Measurements from ENCODE around the gene HBA1.
"Not testable (repeated sequence)": the region's sequence is repeated elsewhere in the genome, so short reads cannot be mapped to it uniquely, and the experiment has no call there.

HBA1 gene

DNA sequence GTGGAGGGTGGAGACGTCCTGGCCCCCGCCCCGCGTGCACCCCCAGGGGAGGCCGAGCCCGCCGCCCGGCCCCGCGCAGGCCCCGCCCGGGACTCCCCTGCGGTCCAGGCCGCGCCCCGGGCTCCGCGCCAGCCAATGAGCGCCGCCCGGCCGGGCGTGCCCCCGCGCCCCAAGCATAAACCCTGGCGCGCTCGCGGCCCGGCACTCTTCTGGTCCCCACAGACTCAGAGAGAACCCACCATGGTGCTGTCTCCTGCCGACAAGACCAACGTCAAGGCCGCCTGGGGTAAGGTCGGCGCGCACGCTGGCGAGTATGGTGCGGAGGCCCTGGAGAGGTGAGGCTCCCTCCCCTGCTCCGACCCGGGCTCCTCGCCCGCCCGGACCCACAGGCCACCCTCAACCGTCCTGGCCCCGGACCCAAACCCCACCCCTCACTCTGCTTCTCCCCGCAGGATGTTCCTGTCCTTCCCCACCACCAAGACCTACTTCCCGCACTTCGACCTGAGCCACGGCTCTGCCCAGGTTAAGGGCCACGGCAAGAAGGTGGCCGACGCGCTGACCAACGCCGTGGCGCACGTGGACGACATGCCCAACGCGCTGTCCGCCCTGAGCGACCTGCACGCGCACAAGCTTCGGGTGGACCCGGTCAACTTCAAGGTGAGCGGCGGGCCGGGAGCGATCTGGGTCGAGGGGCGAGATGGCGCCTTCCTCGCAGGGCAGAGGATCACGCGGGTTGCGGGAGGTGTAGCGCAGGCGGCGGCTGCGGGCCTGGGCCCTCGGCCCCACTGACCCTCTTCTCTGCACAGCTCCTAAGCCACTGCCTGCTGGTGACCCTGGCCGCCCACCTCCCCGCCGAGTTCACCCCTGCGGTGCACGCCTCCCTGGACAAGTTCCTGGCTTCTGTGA is at the start of gene HBA1:
Gene HBA1, plus strand, starts transcription at position 204 of the 906 bp plus-strand sequence. Its CDS starts 37 bp downstream, at position 241.
- Mint-ChIP-seq H3K4me1 (ENCODE audit: low read depth) (peaks cover 24% of the 10 kb centered on the region), H3K4me3 (peak within 1 kb of the TSS; percentile 25), H3K27me3 (peaks cover 57% of the 10 kb centered on the region)
- not testable (repeated sequence) for DNase-seq; H3K9me3 Mint-ChIP-seq; H3K36me3 Mint-ChIP-seq (ENCODE audit: low read depth); H3K27ac Mint-ChIP-seq

GRCh38 chr16:129075-129474 is 47.4 kb upstream of the HBA1 start:
- Mint-ChIP-seq H3K4me1 (ENCODE audit: low read depth) (peaks cover 28% of the 10 kb centered on the region), H3K27ac (peak overlapping the region; percentile 29), H3K27me3 (no peaks in the 10 kb centered on the region), H3K9me3 (no peaks in the 10 kb centered on the region), H3K4me3 (no peak overlapping the region), H3K36me3 (ENCODE audit: low read depth) (peaks cover 46% of the 10 kb centered on the region)
- no peak for DNase-seq

DNA sequence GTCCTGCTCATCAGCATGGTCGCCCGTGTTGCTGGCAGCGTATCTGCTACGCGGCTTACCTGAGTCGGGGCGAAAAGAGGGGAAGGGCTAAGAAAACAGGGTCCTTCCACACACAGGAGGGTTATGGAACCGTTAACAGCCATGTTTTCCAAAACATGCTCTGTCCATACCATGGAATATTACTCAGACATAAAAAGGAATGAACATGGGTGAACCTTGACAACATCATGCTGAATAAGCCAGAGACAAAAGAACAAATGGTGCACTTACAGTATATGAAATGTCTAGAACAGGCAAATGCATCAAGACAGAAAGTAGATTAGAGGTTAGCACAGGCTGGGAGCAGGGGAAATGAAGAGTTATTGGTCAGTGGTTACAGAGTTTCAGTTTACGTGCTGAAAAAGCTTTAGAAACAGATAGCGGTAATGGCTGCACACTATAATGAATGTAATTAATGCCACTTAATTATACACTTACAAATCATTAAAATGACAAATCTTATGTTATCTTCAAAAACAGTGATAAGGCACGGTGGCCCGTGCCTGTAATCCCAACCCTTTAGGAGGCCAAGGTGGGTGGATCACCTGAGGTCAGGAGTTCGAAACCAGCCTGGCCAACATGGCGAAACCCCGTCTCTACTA is 45.8 kb upstream of the HBA1 start:
- Mint-ChIP-seq H3K4me3 (no peak overlapping the region), H3K4me1 (ENCODE audit: low read depth) (peaks cover 39% of the 10 kb centered on the region), H3K27ac (no peak overlapping the region), H3K36me3 (ENCODE audit: low read depth) (peaks cover 41% of the 10 kb centered on the region), H3K27me3 (no peaks in the 10 kb centered on the region), H3K9me3 (no peaks in the 10 kb centered on the region)
- DNase-seq = no peak

DNA sequence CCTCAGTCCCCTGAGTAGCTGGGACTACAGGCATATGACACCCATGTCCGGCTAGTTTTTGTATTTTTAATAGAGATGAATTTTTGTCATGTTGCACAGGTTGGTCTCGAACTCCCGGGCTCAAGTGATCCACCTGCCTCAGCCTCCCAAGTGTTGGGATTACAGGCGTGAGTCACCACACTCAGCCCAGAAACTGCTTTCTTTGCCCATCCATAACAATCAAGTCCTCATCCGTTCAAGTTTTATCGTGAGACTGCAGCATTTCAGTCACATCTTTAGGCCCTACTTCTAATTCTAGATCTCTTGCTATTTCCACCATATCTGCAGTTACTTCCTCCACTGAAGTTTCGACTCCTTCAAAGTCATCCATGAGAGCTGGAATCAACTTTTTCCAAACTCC is 44.4 kb upstream of the HBA1 start:
- H3K36me3 Mint-ChIP-seq (ENCODE audit: low read depth) = peaks cover 45% of the 10 kb centered on the region
- H3K27ac Mint-ChIP-seq = no peak overlapping the region
- no peak overlapping the region for H3K4me3 Mint-ChIP-seq
- H3K9me3 Mint-ChIP-seq = no peaks in the 10 kb centered on the region
- peaks cover 48% of the 10 kb centered on the region for H3K4me1 Mint-ChIP-seq (ENCODE audit: low read depth)
- DNase-seq = no peak
- H3K27me3 Mint-ChIP-seq = no peaks in the 10 kb centered on the region

GRCh38 chr16:133716-134115 is 42.8 kb upstream of the HBA1 start:
- Mint-ChIP-seq H3K4me1 (ENCODE audit: low read depth) (peaks cover 54% of the 10 kb centered on the region), H3K36me3 (ENCODE audit: low read depth) (peaks cover 43% of the 10 kb centered on the region), H3K27ac (no peak overlapping the region)

GRCh38 chr16:138049-138417 is 38.4 kb upstream of the HBA1 start:
- Mint-ChIP-seq H3K27me3 (no peaks in the 10 kb centered on the region), H3K4me1 (ENCODE audit: low read depth) (peaks cover 32% of the 10 kb centered on the region)
- peak; percentile 73 for DNase-seq

More at GRCh38 chr16:133716-134115, 42.8 kb upstream of the HBA1 start:
- Mint-ChIP-seq H3K27me3 (no peaks in the 10 kb centered on the region), H3K4me3 (no peak overlapping the region), H3K9me3 (no peaks in the 10 kb centered on the region)
- no peak for DNase-seq

DNA sequence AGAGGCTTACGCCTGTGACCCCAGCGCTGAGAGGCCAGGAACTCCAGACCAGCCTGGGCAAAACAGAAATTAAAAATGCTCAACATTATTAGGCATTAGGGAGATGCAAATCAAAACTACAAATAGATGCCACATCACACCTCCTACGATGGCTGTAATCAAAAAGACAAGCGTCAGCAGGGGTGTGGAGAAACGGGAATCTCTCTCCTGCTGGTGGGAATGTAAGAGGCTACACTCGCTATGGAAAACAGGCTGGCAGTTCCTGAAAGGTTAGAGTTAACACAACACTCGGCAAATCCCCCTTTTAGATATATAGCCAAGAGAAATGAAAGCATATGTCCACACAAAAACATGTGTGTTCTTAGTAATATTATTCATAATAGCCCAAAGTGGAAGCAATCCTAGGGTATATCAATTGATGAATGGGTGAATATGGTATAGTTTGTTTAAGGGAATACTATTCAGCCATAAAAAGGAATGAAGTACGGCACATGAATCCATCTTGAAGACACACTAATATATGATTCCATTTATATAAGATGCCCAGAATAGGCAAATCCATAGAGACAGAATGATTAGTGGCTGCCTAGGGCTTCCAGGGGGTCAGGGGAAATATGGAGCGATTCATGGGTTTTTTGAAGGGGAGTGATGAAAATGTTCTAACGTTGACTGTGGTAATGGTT is 36.2 kb upstream of the HBA1 start:
- Mint-ChIP-seq H3K36me3 (ENCODE audit: low read depth) (peaks cover 15% of the 10 kb centered on the region), H3K4me1 (ENCODE audit: low read depth) (peaks cover 17% of the 10 kb centered on the region), H3K4me3 (peak overlapping the region; percentile 34), H3K27me3 (peaks cover 4% of the 10 kb centered on the region), H3K27ac (no peak overlapping the region), H3K9me3 (no peaks in the 10 kb centered on the region)
- DNase-seq = no peak

More at GRCh38 chr16:138049-138417, 38.4 kb upstream of the HBA1 start:
- Mint-ChIP-seq H3K9me3 (no peaks in the 10 kb centered on the region), H3K4me3 (peak overlapping the region; percentile 92), H3K36me3 (ENCODE audit: low read depth) (peaks cover 29% of the 10 kb centered on the region), H3K27ac (peak overlapping the region; percentile 91)

DNA sequence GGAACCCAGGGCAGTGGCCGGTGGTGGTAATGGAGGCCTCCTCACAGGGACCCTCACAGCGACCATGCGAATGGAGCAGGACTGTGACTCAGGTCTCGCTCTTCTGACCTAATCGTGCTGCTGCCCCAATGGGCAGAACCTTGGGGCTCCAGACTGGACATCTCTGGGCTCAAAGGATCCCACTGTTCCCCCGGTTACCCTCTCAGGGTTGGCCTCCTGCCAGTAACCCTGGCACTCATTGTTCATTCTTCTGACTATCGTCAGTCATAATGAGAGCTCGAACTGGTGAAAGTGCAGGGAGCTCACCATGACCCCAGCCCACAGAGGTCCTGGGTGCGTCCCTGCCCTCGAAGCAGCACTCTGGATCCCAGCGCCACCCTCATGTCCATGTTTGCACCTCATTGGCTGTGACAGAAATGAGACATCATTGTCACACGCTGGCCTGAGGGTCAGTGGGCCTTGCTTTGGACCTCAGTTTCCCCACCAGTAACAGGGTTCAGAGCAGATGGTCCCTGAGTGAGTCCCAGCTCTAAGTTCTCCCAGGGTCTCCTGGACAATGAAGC is 34.0 kb upstream of the HBA1 start:
- no peak for DNase-seq
- Mint-ChIP-seq H3K4me1 (ENCODE audit: low read depth) (peaks cover 4% of the 10 kb centered on the region), H3K27ac (no peak overlapping the region), H3K36me3 (ENCODE audit: low read depth) (peaks cover 7% of the 10 kb centered on the region), H3K9me3 (no peaks in the 10 kb centered on the region), H3K4me3 (no peak overlapping the region), H3K27me3 (peaks cover 4% of the 10 kb centered on the region)

DNA sequence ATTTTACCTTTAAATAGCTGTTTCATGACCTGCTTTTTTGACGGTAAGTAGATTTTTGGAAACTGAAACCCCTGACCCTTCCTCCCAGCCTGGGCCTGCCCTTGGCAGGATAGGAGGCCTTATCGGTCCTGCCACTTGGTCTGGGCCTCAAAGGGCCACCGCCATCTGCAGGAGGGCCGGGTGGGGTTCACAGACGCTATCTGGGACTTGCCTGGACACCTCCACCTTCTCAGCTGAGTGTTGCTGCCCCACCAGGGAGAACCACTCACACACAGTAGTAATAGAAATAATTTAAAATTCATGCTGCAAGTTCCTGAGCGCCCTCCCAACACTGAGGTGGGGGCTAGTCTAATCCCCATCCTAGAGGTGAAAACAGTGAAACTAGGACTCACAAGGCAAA is 33.4 kb upstream of the HBA1 start:
- no peak for DNase-seq
- H3K36me3 Mint-ChIP-seq (ENCODE audit: low read depth) = peaks cover 4% of the 10 kb centered on the region
- peaks cover 2% of the 10 kb centered on the region for H3K4me1 Mint-ChIP-seq (ENCODE audit: low read depth)
- no peak overlapping the region for H3K27ac Mint-ChIP-seq
- H3K4me3 Mint-ChIP-seq = no peak overlapping the region
- peaks cover 4% of the 10 kb centered on the region for H3K27me3 Mint-ChIP-seq
- H3K9me3 Mint-ChIP-seq = no peaks in the 10 kb centered on the region

- Mint-ChIP-seq H3K27me3 (peaks cover 7% of the 10 kb centered on the region), H3K4me3 (no peak overlapping the region)
These were observed 33.0 kb upstream of the HBA1 start for GRCh38 chr16:143456-143855.

GRCh38 chr16:144797-145252 is 31.7 kb upstream of the HBA1 start:
- Mint-ChIP-seq H3K9me3 (no peaks in the 10 kb centered on the region), H3K4me1 (ENCODE audit: low read depth) (no peaks in the 10 kb centered on the region), H3K27me3 (peaks cover 19% of the 10 kb centered on the region), H3K36me3 (ENCODE audit: low read depth) (no peaks in the 10 kb centered on the region), H3K4me3 (no peak overlapping the region), H3K27ac (no peak overlapping the region)
- DNase-seq = no peak

More at GRCh38 chr16:143456-143855, 33.0 kb upstream of the HBA1 start:
- Mint-ChIP-seq H3K27ac (no peak overlapping the region), H3K36me3 (ENCODE audit: low read depth) (peaks cover 4% of the 10 kb centered on the region), H3K9me3 (no peaks in the 10 kb centered on the region), H3K4me1 (ENCODE audit: low read depth) (peaks cover 2% of the 10 kb centered on the region)
- DNase-seq = no peak

- Mint-ChIP-seq H3K4me1 (ENCODE audit: low read depth) (no peaks in the 10 kb centered on the region), H3K4me3 (no peak overlapping the region)
These were observed 29.8 kb upstream of the HBA1 start for GRCh38 chr16:146646-147045.

DNA sequence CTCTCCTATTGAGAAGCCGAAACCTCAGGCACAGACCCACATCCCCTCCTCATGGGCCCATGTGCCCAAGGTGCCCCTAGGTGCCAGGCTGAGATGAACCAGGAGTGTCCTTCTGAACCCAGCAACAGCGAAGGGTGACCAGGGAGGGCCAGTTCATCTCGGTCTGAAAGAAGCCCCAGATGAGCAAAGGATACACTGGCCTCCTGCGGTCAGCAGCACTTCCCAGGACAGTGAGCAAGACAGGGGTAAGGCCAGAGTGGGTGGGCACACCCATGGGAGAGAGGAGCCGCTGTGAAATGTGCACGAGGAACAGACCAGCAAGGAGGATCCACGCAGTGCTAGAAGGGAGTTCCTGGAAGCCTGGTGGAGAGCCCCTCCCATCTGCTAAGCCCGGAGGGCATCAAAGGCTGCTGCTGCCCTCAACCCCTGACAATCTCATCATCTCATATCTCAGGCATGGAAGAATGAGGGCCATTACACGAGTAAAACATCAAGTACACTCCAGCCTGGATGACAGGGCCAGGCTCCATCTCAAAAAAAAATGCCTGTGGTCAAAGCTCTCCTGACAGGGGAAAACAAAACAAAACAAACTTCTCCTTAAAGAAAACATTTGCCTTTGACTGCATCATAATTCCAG is 27.3 kb upstream of the HBA1 start:
- Mint-ChIP-seq H3K4me1 (ENCODE audit: low read depth) (peaks cover under 1% of the 10 kb centered on the region), H3K36me3 (ENCODE audit: low read depth) (no peaks in the 10 kb centered on the region), H3K4me3 (no peak overlapping the region), H3K9me3 (no peaks in the 10 kb centered on the region), H3K27me3 (peaks cover 31% of the 10 kb centered on the region), H3K27ac (no peak overlapping the region)
- no peak for DNase-seq

More at GRCh38 chr16:146646-147045, 29.8 kb upstream of the HBA1 start:
- no peak for DNase-seq
- H3K27me3 Mint-ChIP-seq = peaks cover 28% of the 10 kb centered on the region
- no peaks in the 10 kb centered on the region for H3K9me3 Mint-ChIP-seq
- no peaks in the 10 kb centered on the region for H3K36me3 Mint-ChIP-seq (ENCODE audit: low read depth)
- H3K27ac Mint-ChIP-seq = no peak overlapping the region

All from activated T-cell treated with anti-CD3 and anti-CD28 coated beads, Interleukin-2, amount 50 U/mL, for 24 hours (primary cell).